Adrenal gland (tissue), 5 donors: ENCODE measurements around the gene ENDOD1.

Source experiments
- CTCF ChIP-seq, 6 experiments: fragments of 450-650 bp in 4 of 6; fragments of 200-600 bp in 2 of 6; sonication (generic) in 1 of 6; IDR thresholded peaks; 1 replicate in 5 of 6; 2 replicates in 1 of 6; pipeline versions ENCODE4 v1.5.1 to v1.8.0; 2016 to 2021; ENCODE audit warnings: antibody characterized with exemption in 6 of 6, mild to moderate bottlenecking in 2 of 6, moderate library complexity in 1 of 6
- POLR2A ChIP-seq, 2 donors: fragments of 450-650 bp; IDR thresholded peaks; one replicate each; pipeline ENCODE4 v1.6.1; 2017; ENCODE audit warnings: antibody characterized with exemption in 2 of 2, mild to moderate bottlenecking in 2 of 2, moderate library complexity in 1 of 2
- donor health status: DM: no; HTN: no; CAD: no.

- TF ChIP-seq CTCF (IDR thresholded peaks at IDR 0.05) = no peak
- TF ChIP-seq POLR2A (IDR thresholded peaks at IDR 0.05) = no peak
Observed at GRCh38 chr11:95149651-95150364, 60.2 kb downstream of the ENDOD1 start.
